ENCODE data around the gene RASAL2.
"Not testable (repeated sequence)": the region's sequence is repeated elsewhere in the genome, so short reads cannot be mapped to it uniquely, and the experiment has no call there.

RASAL2 gene

DNA sequence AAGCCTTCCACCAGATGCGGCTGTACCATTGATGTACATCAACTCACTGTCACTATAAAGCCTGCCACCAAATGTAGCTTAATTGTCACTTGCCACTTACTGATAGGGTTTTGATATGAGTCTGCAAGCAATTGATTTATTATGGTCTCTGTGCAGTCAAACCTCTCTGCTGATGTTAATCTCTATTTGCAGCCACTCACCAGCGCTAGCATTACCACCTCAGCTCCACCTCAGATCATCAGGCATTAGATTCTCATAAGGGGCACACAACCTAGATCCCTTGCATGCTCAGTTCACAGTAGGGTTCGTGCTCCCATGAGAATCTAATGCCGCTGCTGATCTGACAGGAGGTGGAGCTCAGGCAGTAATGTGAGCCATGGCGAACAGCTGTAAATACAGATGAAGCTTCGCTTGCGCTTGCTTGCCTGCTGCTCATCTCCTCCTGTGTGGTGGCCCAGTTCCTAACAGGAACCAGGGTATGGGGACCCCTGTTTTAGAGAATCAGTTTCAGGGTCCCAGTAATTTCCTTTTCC is 26.7 kb downstream of the RASAL2 start:
- DNase-seq = not testable (repeated sequence)

DNA sequence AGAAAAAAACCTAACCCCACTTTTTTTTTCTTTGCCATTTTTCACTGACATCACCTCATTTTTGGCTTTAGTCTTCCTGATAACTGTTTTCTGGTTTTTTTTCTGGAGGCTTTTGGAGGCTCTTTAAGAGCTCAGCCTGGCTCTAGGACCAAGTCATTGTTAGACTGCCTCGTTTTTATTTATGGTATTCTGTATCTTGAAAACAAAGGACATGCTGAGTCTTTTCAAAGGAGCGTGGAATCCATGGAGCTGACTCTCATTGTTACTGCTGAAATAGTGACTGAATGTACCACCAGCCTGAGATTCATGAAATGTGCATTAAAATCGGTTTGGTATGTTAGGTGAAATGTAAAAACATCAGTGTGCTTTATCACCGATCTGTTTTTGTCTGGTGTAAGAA is 28.0 kb downstream of the RASAL2 start:
- no peak for DNase-seq

- peak; percentile 71 for DNase-seq
These were observed 28.4 kb downstream of the RASAL2 start for GRCh38 chr1:178122283-178122682.

- no peak for DNase-seq
These were observed 30.2 kb downstream of the RASAL2 start for GRCh38 chr1:178124115-178124514.

DNA sequence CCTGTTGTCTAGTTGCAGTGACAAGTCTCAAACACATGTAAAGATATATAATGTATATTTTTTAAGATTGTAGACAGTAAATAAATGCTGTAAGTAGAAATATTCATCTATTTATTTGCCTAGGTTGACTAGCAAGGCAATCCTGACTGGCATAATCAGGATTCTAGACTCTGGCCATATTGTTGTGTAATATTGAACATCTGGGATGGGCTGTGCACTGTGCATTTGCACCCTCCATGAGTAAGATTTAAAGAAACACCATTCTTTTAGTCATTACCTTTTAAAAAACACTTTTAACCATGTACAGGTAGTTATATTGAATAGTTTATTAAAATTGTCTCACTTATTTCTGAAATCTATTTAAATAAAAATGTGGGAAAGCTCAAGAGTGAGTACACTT is 32.4 kb downstream of the RASAL2 start:
- no peak for DNase-seq

GRCh38 chr1:178126741-178127185 is 32.9 kb downstream of the RASAL2 start:
- DNase-seq = peak; percentile 64

- no peak for DNase-seq
These were observed 33.7 kb downstream of the RASAL2 start for GRCh38 chr1:178127482-178128191.

DNA sequence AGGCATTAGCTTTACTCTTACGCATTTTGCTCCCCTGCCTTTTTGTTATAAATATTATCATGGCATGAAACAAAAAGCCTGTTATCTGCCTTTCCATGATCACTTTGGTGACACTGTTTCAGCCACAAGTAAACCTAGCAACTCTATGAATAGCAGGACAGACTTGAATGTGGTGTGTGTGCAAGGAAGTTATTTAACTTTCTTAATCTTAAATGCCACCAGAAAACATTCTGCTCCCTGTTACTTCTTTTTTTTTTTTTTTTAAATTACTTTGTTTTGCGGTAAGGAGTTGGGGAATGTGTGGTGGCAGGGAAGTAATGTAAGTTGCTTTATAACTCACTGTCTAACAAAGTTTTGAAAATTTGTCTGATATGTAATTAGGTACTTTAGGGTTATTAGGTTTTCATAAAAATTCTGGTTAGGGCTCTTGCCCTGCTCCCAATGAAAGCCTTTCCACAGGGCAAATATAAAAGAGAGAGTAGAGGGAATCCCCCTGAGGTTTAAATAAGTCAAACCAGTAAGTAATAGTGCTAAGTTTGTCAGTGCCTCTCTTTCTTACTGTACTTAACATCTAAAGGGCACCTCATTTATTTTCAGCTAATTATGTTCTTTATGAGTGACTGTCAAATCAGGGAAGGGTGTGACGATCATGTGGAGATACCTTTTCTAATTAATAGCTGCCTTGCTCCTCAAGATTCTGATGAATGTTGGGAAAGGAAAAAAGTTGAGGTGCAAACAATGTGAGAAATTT is 39.5 kb downstream of the RASAL2 start:
- peak; percentile 81 for DNase-seq

DNA sequence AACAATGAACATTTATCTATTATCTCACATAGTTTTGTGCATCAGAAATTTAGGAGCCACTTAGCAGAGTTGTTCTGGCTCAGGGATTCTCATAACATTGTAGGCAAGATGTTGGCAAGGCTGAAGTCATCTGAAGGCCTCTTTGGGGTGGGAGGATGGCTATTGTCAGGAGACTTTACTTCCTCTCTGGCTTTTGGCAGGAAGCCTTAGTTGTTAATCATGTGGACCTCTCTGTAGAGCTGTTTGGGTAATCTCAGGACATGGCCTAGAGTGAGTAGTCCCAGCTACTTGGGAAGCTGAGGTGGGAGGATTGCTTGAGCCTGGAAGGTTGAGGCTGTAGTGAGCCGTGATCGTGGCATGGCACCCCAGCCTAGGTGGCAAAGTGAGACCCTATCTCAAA is 40.2 kb downstream of the RASAL2 start:
- DNase-seq = peak; percentile 95

DNA sequence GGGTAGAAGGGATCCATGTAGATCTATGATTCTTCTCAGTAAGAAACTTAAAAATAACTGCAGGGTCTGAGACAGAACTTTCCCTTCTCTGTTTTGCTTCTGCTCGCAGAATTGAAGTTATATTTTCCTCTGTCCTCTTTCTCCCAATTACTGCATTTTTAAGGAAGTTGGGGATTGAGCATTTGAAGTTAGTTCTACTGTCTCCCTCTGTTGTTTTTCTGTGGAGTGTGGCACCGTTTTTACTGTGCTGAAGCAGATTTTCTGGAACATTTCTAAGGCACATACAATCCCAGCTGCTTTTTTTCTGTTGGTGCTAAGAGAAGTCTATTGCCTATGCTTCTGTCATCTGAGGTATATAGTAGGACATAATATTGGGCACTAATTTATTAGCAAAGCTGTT is 43.3 kb downstream of the RASAL2 start:
- DNase-seq = peak; percentile 61

GRCh38 chr1:178142806-178143205 is 48.9 kb downstream of the RASAL2 start:
- no peak for DNase-seq

DNA sequence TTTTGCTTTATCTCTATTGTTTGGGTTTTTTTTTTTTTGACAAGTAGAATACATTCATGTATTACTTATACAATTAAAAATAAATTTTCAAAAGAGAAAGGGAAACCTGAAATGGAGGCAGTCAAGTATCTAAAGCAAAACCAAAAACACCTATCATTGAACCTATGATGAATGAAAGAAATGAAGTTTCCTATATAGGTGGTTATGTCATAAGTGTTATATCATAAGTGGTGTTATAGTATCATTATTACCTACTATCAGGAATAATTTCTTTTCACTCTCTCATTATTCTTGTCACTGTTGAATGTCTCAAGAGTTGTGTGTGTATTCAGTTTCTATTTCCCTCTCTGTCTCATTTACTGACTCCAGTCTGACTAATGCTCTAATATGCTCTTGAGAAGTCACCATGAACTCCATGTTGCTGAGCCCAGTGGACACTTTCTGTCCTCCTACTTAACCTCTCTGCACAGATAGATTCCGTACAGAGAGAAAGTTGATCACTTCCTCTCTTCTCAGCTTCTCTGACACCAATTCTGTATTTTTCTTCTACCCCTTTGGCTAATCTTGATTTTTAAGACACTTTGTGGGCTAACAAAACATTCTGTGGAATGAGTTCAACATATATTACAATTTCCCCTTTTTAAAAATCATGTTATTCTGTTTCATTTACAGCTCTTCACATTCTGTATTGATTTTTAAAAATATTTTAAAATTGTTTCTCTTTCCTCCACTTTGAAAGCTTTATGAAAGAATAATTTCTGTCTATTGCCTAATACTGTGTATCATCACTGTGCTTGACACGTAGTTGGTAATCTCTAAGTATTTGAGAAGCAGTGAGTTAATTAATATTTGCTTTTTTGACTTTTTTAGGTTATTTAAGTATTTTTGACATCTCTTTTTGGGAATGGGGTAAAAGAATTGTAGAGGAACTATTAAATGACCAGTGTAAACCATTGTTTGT is 50.1 kb downstream of the RASAL2 start:
- DNase-seq = peak; percentile 54

DNA sequence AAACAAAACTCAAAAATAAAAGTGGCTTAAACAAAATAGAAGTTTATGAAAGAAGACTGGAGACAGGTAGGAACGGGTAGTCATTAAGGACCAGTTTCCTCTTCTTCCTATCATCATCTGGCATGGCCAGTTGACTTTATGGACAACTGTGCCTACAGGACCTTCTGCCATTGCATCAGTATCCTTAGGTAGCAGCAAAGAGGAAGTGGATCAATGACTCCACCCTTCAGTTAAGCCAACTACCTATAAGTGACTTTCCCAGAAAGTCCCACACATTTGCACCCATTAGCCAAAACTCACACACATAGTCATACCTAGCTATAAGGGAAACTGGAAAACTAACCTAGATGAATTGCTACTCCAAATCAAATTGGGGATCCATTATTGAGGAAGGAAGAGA is 51.7 kb downstream of the RASAL2 start:
- peak; percentile 32 for DNase-seq

DNA sequence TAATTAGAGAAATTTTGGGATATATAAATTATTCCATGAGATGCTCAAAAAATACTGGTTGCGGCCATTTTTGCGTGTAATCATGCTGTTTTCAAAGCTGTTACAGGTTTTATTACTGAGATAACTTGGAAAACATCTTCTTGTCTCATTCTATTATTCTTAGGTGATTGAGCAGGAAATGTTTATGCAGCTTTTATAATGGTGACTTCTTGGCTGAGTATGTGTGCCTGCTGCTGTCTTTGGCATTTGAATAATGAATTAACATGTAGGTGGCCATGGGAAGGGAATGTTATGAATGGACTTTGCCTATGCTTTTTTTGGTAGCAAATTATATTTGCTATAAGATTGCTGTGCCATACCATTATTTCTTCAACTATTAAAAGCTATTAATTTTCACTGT is 52.5 kb downstream of the RASAL2 start:
- no peak for DNase-seq

DNA sequence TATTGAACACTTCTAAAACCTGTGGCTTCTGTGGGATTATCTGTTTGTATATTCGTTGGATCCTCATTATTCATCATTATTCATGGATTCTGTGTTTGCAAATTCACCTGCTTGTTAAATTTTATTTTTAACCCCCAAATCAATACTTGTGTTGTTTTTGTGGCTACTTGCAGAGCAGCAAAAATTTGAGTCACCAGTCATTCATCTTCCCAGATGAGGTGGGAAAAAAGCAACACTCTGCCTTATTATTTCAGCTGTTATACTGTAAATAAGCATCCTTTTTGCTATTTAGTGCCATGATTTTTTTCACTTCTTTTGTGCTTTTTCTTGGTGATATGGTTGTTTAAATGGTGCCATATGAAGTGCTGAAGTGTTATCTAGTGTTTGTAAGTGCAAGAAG is 56.7 kb downstream of the RASAL2 start:
- DNase-seq = no peak

- peak; percentile 24 for DNase-seq
These were observed 57.9 kb downstream of the RASAL2 start for GRCh38 chr1:178151831-178152230.

DNA sequence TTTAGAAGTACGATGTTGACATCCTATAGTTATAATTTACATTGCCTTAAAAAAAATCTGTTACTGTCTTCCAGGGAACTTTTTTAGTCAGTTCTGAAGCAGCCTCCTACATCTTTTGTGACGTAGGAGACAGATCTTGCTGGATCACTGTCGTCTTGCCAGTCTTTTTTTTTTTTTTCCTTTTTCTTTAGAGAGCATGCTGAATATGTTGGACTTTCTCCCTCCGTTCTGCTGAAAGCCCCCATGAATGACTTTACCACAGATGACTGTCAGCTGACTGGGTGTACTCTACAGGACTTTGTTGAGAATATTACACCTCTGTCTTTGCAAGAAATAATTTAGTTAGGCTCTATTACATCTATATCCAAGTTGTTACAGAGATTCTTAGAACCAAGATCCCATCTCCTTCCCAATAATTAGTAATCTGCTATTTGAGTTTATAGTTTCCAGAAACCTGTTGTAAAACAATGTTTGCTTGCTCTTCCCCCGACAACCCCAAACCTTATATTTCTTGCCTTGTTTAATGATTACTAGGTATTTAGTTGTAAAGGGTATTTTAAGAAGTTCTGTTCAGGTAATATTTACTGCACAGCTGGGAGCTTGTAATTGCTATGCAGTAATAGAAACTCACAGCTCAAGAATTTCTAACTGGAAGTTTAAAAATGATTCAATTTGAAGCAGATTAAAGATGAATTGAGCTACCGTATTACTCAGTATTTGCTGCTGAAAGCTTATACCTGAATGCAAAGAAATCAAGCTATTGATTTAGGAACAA is 61.8 kb downstream of the RASAL2 start:
- no peak for DNase-seq

DNA sequence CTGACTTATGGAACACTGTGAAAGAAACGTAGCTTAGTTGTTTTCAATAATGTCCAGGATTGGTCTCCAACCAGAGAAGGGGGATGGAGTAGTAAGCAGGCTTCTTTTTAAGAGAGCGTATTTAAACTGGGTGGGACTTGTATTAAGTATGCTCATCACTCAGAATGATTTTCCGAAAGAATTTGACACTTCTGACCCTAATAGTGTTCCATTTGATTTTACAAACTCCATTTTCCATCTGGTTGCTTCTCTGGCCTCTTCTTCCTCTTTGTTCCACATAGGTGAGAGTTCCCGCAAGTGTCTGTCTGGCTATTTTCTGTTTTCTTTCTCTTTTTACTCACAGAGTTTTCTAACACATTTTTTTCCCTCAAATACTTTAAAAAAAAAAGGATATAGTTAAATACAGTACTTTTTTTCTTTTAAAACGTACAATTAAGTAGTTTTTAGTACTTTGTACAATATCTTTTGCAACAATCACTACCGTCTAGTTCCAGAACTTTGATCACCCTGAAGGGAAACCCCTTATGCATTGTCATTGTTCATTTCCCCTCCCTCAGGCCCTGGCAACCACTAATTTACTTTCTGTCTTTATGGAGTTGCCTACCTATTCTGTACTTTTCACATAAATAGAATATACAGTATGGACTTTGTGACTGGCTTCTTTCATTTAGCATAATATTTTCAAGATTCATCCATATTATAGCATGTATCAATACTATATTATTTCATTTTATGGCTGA is 67.0 kb downstream of the RASAL2 start:
- no peak for DNase-seq

GRCh38 chr1:178161516-178161915 is 67.6 kb downstream of the RASAL2 start:
- no peak for DNase-seq

DNA sequence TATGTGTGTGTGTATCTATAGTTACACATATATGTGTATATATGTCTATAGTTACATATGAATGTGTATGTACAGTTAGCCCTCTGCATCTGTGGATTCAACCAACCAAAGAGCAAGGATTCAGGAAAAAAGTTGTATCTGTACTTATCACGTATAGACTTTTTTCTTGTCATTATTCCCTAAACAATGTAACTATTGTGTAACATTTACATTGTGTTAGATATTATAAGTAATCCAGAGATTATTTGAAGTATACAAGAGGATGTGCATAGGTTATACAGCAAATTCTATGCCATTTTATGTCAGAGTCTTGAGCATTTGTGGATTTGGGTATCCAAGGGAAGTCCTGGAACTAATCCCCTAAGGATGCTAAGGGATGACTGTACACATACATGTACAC is 71.3 kb downstream of the RASAL2 start:
- no peak for DNase-seq

- DNase-seq = no peak
These were observed 72.6 kb downstream of the RASAL2 start for GRCh38 chr1:178166429-178167024.

All from MV-4-11 (cell line).